ENCODE data around the gene FCSK. TPM values are rescaled to one million over a fixed set of nuclear protein-coding genes. Genes with fewer than 3 reads are reported as not detected.

Gene FCSK
- total and polyA plus RNA-seq, 10 of the 15 experiments (the other 5 are each of a cell fraction or from before 2014, with no cell fraction given): 0.60 to 17.6 (median 7.4) TPM

- TF ChIP-seq ZNF687 (IDR thresholded peaks at IDR 0.05) (no peak), CBX3 (IDR thresholded peaks at IDR 0.05; ENCODE audit: borderline replicate concordance, low read depth) (no peak), CHD1 (IDR thresholded peaks at IDR 0.05; ENCODE audit: low read depth, low read length) (no peak), BHLHE40 (IDR thresholded peaks at IDR 0.05; ENCODE audit: borderline replicate concordance in 1 of 2, low read depth in 2 of 2, low read length in 1 of 2) (peak in 1 of 2 experiments; percentile 17; a peak in 1 of 4 replicates), RFX5 (IDR thresholded peaks at IDR 0.05; ENCODE audit: low read depth, low read length) (no peak), ETV6 (conservative IDR thresholded peaks at IDR 0.05 in 1 of 2, IDR thresholded peaks at IDR 0.05 in 1 of 2; ENCODE audit: borderline replicate concordance in 1 of 2, low read depth in 1 of 2) (peak in 1 of 2 experiments; percentile 96; a peak in 2 of 4 replicates), ZSCAN29 (IDR thresholded peaks at IDR 0.05) (no peak), GATAD2B (conservative IDR thresholded peaks at IDR 0.05; ENCODE audit: low read depth) (0 out of 2 replicates have a peak, but pooled peaks have one; percentile 43), POLR2AphosphoS5 (IDR thresholded peaks at IDR 0.05; ENCODE audit: low read length) (peak; percentile 47; the same call in 1 of the 2 replicates), IRF4 (IDR thresholded peaks at IDR 0.05; ENCODE audit: low read depth, low read length) (peak; percentile 53; the same call in 1 of the 2 replicates), TCF12 (IDR thresholded peaks at IDR 0.05; ENCODE audit: low read depth, low read length) (peak; percentile 82), E4F1 (IDR thresholded peaks at IDR 0.05; ENCODE audit: borderline replicate concordance, partially characterized antibody) (no peak), ATF7 (IDR thresholded peaks at IDR 0.05; ENCODE audit: low read depth) (0 out of 2 replicates have a peak, but pooled peaks have one; percentile 9)
- TF ChIP-seq, protein P1, sequence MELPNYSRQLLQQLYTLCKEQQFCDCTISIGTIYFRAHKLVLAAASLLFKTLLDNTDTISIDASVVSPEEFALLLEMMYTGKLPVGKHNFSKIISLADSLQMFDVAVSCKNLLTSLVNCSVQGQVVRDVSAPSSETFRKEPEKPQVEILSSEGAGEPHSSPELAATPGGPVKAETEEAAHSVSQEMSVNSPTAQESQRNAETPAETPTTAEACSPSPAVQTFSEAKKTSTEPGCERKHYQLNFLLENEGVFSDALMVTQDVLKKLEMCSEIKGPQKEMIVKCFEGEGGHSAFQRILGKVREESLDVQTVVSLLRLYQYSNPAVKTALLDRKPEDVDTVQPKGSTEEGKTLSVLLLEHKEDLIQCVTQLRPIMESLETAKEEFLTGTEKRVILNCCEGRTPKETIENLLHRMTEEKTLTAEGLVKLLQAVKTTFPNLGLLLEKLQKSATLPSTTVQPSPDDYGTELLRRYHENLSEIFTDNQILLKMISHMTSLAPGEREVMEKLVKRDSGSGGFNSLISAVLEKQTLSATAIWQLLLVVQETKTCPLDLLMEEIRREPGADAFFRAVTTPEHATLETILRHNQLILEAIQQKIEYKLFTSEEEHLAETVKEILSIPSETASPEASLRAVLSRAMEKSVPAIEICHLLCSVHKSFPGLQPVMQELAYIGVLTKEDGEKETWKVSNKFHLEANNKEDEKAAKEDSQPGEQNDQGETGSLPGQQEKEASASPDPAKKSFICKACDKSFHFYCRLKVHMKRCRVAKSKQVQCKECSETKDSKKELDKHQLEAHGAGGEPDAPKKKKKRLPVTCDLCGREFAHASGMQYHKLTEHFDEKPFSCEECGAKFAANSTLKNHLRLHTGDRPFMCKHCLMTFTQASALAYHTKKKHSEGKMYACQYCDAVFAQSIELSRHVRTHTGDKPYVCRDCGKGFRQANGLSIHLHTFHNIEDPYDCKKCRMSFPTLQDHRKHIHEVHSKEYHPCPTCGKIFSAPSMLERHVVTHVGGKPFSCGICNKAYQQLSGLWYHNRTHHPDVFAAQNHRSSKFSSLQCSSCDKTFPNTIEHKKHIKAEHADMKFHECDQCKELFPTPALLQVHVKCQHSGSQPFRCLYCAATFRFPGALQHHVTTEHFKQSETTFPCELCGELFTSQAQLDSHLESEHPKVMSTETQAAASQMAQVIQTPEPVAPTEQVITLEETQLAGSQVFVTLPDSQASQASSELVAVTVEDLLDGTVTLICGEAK (IDR thresholded peaks at IDR 0.05; ENCODE audit: borderline replicate concordance): peak; percentile 16; the same call in 1 of the 2 replicates
- TF ChIP-seq, protein P2, sequence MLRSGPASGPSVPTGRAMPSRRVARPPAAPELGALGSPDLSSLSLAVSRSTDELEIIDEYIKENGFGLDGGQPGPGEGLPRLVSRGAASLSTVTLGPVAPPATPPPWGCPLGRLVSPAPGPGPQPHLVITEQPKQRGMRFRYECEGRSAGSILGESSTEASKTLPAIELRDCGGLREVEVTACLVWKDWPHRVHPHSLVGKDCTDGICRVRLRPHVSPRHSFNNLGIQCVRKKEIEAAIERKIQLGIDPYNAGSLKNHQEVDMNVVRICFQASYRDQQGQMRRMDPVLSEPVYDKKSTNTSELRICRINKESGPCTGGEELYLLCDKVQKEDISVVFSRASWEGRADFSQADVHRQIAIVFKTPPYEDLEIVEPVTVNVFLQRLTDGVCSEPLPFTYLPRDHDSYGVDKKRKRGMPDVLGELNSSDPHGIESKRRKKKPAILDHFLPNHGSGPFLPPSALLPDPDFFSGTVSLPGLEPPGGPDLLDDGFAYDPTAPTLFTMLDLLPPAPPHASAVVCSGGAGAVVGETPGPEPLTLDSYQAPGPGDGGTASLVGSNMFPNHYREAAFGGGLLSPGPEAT (IDR thresholded peaks at IDR 0.05; ENCODE audit: low read depth): peak; percentile 79
Measured at GRCh38 chr16:70432723-70433457, 21.5 kb upstream of the FCSK start (continued).
